Activated naive CD8-positive, alpha-beta T cell treated with anti-CD3 and anti-CD28 coated beads, Interleukin-2, amount 50 U/mL, for 16 hours (primary cell): Measurements from ENCODE around the gene SLC25A45.

Experiments
- DNase-seq: peaks from one replicate; pipeline ENCODE4 v3.0.0-alpha.2; 2020; ENCODE audit warnings: low read depth, low spot score

Gene SLC25A45

GRCh38 chr11:65404638-65405339, 22.3 kb upstream of the SLC25A45 start:
- DNase-seq = no peak

DNA sequence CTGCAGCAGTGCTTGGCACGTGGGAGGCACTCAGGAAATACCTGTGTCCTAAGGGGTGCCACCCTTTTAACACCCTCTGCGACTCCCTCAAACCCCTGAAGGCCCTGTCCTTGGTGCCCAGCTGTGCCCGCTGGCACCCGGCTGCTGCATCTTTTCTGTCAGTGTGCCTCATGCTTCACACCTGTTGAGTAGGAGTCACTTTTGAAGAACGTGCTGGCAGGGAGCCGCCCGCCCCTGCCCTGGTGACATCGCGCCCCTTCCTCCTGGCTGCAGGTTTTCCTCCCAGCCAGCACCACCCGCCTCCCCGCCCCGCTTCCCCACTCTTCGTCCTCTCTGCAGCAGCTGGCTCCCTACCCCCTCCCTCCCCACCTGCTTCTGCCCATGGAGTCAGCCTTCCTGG, 21.8 kb upstream of the SLC25A45 start:
- DNase-seq = no peak

DNA sequence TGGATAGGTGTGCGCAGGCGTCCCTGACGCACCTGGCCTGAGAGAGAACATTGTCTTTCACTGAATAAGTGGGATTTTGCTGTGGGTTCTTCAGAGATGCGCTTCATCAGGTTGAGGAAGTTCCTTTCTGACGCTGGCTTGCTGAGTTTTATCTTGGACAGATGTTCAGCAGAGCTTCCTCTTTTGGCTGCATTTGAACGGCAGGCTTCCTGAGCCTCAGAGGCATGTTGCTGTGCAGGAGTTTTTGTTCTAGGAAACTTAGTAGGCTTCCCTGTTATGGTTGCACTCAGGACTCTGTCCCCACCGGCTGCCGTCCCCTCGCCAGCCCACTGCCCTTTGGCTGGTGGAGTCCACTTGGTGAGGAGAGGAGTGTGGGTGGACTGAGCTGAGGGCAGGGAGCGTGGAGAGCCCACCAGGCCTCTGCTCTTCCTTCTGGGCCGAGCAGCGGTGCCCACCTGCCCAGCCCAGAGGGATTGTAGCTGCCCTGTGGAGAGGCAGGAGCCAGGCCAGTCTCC, 21.2 kb upstream of the SLC25A45 start:
- DNase-seq = no peak

- no peak for DNase-seq
Observed at GRCh38 chr11:65402790-65403189, 20.3 kb upstream of the SLC25A45 start.

- DNase-seq = no peak
Observed at GRCh38 chr11:65401803-65402248, 19.4 kb upstream of the SLC25A45 start.

GRCh38 chr11:65401073-65401802, 18.8 kb upstream of the SLC25A45 start:
- DNase-seq = no peak

DNA sequence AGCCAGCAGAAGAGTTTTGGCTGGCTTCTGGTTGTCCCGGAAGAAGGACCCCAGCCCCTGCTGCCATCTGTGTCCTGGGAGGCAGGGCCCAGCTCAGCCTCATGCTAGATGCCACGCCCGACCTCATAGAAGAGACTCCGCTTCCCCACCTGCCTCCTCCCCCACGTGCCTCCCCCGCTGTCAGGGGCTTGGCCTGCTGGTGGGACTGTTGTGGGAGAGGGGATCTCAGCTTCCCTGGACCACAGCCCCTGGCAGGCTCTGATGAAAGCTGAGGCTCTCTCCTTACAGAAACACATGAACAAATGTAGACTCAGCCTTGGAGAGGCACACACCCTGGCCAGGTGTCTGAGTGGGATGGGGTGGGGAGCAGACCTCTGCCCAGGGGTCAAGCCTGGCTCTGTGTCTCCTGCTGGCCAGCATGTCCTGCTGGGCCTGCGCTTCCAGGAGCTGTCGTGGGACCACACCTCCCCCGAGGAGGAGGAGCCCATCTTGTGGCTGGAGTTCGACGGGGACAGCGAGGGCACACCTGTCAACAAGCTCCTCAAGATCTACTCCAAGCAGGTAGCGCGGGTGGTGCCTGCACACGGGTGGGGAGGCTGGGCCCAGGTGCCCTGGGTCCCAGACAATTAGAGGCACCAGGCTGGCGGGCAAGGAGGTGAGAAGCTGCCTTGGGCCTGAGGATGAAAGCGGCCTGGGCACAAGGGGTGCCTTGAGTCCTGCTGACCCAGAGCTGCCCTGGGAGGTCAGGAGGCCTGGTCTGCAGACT, 18.0 kb upstream of the SLC25A45 start:
- no peak for DNase-seq

DNA sequence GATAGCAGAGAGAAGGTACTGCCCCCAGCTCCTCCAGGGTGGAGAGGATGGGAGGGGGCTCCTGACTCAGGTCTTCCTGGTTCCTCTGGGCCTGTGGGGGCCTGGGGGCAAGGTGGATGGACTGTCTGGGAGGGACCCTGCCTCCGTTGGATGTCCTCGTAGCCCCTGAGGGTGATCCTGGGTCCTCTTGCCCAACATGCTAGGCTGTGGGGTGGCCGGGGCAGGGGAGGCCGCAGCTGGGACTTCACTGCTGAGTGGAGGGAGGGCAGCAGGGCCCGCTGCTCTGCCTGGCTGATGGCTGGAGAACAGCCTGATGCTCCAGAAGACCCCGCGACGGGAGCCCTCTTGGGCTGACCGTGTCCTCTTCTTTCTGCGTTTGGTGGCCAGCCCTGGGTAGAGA, 17.4 kb upstream of the SLC25A45 start:
- DNase-seq = no peak

DNA sequence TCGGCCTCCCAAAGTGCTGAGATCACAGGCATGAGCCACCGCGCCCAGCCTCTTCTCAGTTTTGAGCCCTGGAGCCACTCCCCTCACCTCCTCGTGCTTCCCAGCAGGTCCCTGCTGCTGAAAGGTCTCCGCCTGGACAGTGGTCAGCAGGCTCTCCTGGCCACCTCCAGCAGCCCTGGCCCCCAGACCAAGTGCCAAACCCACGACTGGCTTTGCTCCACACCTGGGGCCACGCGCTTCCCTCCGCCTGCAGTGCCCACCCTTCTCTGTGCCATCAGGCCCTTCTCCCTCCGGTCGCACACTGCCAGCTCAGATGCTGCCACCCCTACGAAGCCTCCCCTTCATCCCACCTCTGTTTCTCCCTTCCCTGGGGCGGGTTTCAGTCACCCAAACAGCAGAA, 16.8 kb upstream of the SLC25A45 start:
- DNase-seq = no peak

DNA sequence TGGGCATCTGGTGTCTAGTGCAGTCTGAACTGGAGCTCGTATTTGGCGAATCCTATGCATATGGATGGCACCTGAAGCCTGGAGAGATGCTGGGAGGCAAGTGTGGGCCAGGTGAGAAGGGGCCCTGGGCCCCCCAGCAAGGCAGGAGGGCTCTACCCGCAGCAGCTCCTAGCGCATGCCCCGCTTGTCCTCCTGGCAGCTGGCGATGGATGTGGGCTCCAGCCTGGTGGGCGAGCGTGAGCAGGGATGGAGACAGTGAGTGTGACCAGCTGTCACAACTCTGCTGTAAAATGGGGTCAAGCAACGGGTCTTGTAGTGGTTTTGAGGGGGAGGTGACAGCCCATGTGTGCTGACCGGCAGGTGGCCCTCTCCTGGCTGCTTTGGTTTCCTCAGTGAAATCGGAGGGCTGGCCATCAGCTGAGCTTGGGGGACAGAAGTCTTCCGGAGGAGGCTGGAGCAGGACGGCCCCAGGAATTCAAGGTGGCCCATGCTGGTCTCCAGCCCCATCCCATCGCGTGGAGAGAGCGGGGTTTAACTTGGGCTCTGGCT, 16.0 kb upstream of the SLC25A45 start:
- DNase-seq = no peak

DNA sequence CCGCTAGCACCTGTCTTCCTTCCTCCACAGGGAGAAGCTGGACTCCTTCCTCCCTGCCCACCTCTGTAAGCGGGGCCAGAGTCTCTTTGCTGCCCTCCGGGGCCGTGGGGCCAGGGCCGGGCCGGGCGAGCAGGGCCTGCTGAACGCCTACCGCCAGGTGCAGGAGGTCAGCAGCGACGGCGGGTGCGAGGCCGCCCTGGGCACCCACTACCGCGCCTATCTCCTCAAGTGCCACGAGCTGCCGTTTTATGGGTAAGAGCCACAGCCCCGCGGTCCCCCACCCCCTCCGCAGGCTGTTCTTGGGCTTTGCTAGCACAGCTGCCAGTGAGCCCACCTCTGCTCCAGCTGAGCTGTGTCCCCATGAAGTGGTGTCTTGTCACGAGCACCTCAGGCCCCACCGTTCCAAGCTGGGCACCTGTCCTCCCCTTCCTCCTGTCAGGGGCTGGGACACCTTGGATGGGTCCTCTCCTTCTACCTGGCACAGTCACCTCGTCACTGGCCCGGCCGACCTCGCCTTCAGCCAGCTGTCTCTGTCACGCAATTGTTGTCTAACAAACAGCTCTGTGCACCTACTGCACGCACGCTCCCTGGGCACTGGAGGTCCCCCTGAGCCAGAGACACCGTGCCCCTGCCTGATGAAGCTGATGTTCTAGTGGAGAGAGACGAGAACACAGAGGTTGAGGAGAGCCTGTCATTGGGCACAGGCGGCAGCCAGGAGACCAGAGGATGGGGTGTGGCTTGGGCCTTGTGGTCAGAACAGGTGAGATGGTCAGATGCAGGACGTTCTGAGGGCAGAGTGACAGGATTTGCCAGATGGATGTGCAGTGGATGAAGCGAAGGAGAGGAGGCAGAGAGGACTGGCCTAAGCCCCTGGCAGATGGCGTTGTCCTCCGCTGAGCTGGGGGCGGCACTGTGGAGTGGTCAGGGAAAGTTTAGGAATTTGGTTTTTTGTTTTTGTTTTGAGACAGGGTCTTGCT, 14.6 kb upstream of the SLC25A45 start:
- DNase-seq = no peak

GRCh38 chr11:65395961-65396530, 13.6 kb upstream of the SLC25A45 start:
- DNase-seq = no peak

DNA sequence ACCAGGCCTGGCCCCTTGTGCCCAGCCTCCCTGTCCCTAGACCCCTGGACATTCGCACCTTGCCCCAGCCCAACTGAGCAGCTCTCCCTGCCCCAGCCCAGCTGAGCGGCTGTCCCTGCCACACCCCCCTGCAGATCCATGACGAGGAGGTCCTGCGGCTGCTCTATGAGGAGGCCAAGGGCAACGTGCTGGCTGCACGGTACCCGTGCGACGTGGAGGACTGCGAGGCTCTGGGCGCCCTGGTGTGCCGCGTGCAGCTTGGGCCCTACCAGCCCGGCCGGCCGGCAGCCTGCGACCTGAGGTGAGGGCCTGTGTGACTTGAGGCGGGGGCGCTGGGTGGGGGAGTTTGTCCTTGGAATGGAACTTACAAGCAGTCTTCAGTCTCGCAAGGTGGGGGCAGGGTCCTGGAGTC, 11.7 kb upstream of the SLC25A45 start:
- no peak for DNase-seq

DNA sequence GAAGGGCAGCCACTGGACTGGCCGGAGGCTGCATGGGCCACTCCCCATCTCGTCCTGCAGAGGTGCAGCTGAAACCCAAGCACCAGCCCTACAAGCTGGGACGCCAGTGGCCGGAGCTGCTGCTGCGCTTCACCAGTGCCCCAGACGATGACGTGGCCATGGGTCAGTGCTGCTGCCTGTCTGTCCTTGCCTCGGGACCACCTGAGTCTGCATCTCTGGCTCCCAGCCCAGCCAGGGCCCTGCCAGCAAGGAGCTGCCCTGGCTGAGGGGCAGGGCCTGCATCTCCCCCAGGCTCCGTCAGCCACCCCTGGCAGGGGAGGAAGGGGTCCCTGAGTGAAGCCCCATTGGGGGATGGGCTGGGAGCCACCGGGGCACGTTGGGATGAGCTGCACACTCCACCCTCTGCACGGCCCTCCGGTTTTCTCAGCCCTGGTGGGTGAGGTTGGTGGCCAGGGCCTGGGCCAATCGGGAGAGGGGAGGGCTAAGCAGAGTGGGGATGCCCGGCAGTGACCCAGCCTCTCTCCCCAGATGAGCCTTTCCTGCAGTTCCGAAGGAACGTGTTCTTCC, 11.2 kb upstream of the SLC25A45 start:
- no peak for DNase-seq

GRCh38 chr11:65392899-65393298, 10.5 kb upstream of the SLC25A45 start:
- DNase-seq = no peak

GRCh38 chr11:65392186-65392829, 9.9 kb upstream of the SLC25A45 start:
- no peak for DNase-seq

DNA sequence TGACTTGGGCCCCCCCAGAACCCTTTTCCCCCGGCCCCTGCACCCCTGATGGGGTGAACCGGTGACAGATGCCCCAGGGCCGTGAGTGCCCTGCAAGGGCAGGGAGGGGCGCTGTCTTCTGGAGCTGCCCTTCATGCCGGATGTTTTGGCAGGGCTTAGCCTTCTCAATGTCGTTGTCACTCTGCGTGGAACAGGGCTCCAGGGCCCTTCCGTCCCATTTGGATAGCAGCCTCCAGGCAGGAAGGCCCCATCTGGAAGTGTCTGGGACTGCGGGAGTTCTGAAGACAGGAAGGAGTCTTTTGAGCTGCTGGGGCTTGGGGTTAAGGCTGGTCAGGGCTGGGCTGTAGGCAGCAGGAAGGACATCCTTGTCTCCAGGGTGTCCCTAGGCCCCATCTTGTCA, 8.6 kb upstream of the SLC25A45 start:
- no peak for DNase-seq

- no peak for DNase-seq
Observed at GRCh38 chr11:65390099-65390941, 7.9 kb upstream of the SLC25A45 start.
